GM12892 (cell line): ENCODE results near the gene FOXM1.

Source experiments
- POLR2A ChIP-seq: IDR thresholded peaks from 2 replicates; pipeline ENCODE4 v1.6.1; 2011; ENCODE audit warnings: low read depth, low read length, control low read depth
- POLR2AphosphoS5 ChIP-seq: IDR thresholded peaks from 2 replicates; pipeline ENCODE4 v1.6.1; 2011; ENCODE audit warnings: low read depth, low read length, control low read depth

GRCh38 chr12:2912216-2912575 lies 35.2 kb upstream of the FOXM1 start:
- TF ChIP-seq POLR2AphosphoS5 (no peak), POLR2A (no peak)
